HTERT RPE-1 (cell line): ENCODE measurements around the gene UNC13C.

Experiments
- in situ Hi-C: fragments of 300-500 bp; cut with MboI; formaldehyde crosslinking; loops from 4 replicates; pipeline ENCODE4 v1.14.3; 2020; ENCODE audit warnings: low sequenced_read_pairs

UNC13C gene

DNA sequence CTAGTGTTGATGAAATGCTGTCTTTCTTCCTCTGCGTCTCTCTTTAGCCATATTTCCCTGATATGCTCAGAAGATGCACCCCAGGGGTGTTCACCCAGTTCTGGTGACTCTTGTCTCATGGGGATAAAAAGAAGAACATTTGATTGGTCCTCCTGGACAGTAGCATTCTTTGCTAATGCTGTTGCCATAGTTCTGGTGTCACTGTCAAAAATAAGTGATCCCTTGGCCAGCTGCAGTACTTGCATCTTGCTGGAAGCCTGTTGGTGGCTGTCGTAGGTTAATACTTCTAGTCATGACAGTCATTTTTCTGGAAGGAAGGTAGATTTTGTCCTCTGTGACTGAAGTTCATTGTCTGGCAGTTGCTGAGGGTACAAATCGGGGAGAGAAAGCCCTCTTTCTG, 124.5 kb downstream of the UNC13C start:
- in situ Hi-C loops = no loop called here

DNA sequence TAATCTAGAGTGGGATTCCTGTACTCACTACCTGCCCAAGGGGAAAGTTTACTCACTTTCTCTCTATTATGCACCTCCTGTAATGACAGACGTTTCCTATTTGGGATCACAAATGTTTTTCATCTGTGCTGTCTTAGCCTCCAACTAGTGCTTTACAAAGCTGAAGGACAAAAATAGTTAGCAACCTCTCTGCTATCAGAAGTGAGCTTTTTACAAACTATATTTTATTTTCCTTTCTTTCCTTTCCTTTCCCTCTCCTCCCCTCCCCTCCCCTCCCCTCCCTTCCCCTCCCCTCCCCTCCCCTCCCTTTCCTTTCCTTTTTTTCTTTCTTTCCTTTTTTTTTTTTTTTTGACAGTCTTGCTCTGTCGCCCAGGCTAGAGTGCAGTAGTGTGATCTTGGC, 130.8 kb downstream of the UNC13C start:
- in situ Hi-C loops = no loop called here

DNA sequence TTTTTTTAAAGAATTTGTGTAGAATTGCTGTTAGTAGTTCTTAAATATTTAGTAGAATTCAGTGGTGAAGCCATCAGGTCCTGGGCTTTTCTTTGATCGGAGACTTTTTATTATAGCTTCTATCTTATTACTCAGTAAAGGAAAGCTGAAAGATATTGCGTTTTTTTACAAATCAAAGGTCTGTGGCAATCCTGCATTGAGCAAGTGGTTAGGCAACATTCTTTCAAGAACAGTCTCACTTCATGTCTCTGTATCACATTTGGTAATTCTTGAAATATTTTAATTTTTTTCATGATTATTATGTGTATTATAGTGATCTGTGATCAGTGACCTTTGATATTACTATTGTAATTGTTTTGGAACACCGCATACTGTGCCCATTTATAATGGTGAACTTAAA, 140.8 kb downstream of the UNC13C start:
- in situ Hi-C loops = no loop called here

DNA sequence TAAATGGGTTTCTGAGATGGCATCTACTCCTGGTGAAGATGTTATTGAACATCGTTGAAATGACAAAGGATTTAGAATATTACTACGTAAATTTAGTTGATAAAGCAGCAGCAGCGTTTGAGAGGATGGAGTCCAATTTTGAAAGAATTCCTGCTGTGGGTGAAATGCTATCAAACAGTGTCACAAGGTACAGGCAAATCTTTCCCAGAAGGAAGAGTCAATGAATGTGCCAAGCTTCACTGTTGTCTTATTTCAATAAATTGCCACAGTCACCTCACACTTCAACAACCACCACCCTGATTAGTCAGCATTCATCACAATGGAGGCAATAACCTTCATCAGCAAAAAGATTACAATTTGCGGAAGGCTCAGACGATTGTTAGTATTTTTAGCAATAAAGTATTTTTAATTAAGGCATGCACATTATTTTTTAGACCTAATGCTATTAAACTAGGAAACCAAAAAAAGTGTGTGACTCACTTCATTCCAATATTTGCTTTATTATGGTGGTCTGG, 142.8 kb downstream of the UNC13C start:
- in situ Hi-C loops = no loop called here

DNA sequence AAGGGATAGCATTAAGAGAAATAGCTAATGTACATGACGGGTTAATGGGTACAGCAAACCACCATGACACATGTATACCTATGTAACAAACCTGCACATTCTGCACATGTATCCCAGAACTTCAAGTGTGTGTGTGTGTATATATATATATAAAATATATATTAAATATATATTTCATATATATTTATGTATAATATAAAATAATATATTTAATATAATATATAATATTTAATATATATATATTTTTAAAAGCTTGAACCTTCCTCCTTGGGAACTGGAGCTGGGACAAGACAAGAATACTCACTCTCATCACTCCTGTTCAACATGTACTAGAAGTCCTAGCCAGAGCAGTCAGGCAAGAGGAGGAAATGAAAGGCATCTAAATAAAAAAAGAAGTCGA, 149.3 kb downstream of the UNC13C start:
- in situ Hi-C loops = no loop called here

DNA sequence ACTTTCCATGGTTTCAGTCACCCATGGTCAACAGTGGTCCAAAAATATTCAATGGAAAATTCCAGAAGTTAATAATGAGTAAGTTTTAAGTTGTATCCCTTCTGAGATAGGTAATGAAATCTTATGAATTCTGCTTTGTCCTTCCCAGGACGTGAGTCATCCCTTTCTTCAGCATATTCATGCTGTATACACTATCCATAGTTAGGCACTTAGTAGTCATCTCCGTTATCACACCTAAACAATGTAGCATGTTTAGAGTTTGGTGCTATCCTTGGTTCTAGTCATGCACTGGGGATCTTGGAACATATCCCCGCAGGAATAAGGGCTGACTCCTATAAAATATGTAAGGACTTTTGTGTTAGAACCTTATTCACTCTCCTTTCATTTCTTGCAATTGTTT, 153.2 kb downstream of the UNC13C start:
- in situ Hi-C loops = no loop called here

DNA sequence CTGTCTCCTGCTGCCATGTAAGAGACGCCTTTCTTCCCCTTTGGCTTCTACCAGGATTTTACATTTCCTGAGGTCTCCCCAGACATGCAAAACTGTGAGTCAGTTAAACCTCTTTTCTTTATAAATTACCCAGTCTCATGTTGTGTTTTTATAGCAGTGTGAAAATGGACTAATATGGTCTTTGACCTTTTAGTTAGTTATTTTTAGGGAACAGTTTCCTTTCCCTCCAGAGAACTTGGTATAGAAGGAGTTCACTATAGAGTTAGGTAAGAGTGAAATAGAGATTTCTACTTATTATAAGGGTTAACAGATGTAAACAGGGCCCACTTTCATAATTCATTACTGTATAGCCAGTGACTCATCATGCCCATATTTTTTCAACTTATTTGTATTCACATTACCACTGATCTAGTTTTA, 170.9 kb downstream of the UNC13C start:
- in situ Hi-C loops = no loop called here

DNA sequence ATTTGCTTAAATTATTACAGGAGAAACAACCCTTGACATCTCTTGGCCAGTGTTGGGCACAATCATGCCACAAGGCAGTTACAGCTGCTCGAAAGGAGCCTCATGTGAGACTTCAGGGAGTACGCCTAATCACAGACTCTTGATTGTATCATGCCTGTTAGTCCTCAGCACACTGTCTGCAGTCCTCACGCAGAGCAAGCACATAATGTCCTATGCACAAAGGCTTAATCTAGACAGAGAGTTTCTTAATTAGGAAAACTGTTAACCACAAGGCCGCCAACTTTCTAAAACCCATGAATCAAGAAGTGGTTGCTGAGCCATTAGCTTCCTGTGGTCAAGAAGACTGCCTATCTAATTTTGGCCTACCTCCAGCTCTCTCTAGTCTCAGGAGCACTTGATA, 172.0 kb downstream of the UNC13C start:
- in situ Hi-C loops = no loop called here

DNA sequence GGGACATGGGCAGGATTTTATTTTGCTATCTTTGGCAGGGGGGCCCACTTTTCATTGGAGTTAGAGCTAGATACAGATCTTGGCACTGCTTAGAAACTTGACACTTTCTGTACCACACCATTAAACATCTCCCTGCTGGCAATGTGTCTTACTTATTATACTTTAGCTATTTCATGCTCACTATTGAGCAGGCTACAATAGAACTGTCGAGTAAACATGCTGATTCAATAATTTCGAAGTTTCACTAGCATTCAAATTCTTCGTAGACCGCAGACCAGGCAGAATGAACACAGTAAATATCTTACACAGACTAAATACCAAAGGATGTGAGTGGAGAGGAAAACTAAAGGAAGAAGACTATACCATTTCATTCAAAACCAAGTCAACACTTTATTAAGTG, 180.8 kb downstream of the UNC13C start:
- in situ Hi-C loops = no loop called here

DNA sequence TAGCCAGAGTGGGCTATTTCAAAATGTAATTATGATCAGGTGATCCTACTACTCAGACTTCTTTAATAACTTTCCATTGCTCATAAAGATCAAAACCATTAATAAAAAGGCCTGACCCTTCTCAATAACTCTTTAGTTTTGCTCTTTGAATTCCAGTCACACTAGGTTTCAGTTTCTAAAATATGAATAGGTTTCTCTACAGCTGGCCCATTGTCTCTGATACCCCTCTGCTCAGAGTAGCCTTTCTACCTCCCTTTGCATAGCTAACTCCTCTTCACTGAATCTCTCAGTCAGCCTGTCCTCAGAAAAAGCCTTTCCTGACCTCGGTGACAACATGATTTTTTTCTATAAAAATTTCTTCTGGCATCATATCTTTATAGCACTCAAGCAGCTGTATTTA, 209.1 kb downstream of the UNC13C start:
- in situ Hi-C loops = no loop called here

DNA sequence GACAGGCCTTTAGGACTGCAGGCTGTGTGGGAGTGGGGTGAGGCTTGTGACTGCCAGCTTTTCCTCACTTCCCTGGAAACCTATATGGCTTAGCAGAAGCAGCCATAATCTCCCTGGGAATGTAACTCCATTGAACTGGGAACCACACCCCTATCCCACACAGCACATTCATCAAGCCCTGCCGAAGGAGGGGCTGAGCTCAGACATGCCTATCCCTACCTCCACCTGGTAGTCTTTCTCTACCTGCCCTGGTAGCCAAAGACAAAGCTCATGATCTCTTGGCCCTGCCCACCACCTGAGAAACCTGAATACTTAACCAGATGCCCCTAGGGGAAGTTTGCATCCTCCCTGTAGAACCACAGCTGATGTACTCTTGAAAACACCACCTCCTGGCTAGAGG, 219.8 kb downstream of the UNC13C start:
- in situ Hi-C loops = no loop called here

DNA sequence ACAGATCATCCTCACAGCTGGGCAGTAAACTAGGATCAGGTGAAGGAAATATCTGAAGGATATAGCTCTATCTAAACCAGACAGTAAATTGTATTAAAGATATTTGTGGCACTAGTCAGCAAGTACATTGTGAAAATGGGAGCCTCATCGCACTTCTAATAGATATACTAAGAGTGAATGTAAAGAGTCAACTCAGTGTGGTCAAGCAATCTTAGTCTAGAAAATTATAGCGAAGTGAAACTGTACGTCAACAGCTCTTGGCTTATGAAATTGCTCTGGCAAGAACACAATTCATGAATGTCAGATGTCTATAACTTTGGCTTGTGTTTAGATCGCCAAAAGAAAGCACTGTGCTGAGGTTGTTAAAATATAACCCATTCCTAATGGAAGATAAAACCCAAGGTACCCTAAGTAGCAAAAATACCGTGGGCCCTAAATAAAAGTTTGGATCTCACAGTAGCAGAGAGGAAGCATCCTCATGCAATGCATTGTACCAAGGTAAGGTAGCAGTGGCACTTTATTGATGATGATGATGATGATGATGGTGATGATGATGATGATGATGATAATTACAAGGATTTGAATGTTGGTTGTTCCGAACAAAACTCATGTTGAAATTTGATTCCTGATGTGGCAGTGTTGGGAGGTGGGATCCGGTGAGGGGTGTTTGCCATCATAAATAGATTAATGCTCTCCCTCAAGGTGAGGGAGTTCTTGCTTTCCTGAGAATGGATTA, 228.5 kb downstream of the UNC13C start:
- in situ Hi-C loops = no loop called here

DNA sequence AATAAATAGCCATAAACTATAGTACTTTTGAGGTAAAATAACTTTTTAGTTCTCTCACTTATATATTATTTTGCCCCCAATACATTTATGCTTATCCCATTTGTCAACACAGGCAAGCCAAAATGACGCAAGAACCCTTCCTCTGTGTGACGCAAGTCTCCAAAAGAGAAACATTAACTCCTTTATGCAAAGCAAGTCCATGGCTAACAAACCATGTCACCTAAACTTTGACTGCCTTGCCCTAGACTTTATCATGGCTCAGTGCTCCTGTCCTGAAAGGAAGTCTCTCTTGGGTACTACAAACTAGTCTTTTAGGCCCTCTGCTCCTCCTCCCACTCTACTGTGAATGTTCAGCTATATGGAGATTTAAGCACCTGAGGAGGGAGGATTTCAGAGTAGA, 230.5 kb downstream of the UNC13C start:
- in situ Hi-C loops = no loop called here

DNA sequence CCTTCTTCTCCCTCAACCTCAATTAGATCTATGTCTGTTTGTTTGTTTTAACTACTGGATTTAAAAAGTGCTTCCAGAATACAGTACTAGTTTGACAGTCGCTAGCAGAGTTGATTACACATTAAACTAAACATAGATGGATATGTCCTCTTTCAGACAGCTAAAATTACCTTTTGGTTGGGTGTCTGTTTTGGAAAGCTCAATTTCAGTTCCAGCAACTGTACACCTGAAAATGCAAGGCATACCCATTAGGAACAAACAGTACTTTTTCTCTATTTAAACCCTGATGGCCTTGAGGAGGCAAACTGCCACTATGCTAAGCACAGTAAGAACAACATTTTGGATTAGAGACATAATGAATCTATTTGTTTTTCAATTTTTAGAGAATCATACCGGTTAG, 234.4 kb downstream of the UNC13C start:
- in situ Hi-C loops = no loop called here

DNA sequence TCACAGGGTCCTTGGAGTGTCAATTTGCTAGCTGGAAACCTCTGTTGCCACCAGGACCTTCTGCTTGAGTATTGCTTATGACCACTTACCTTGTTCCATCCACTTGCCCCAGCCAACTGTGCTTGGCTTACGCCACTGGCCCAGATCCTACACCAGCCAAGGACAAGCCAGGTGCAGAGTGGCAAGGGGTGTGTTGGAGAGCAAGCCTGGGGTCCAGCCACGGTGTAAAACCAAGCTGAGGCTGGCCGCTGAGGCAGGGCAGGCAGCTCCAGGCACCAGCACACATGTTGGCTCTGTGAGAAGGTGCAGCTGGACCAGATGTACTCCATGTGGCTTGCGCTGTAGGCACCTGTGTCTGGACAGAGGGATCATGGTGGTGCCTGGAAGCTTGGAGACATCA, 248.2 kb downstream of the UNC13C start:
- in situ Hi-C loops = no loop called here

DNA sequence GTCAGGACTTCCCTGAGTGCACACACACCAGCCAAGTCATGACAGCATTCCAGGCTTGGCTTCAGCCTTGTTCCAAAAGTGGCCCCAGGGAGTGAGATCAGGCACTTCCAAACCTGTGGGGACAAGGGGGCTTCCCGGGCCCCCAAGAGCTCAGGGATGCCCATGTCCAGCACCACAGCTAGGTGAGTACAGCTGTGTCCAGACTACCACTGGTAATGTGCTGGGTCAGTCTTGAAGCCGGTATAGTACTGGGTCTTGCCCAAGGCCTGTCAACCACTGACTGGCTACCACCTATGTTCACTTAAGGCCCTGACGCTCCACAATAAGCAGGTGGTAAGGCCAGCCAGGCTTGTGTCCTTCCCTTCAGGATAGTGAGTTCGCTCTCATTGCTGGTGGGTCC, 249.3 kb downstream of the UNC13C start:
- in situ Hi-C loops = no loop called here

DNA sequence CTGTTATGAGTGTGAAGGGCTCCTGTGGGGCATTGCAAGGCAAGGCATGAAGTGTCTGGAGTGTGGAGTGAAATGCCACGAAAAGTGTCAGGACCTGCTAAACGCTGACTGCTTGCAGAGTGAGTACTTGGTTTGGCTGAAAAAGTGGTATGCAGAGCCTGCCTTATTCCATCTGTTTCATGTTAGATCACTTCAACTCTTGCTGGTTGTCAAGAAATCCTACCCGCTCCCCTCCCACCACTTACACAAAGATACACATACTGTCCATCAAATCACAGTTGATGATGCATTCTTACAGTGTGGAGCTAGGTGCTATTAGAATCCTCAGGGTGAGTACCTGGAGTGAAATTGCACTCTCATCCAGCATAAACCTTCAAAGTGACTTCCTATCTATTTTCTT, 272.1 kb downstream of the UNC13C start:
- in situ Hi-C loops = no loop called here

DNA sequence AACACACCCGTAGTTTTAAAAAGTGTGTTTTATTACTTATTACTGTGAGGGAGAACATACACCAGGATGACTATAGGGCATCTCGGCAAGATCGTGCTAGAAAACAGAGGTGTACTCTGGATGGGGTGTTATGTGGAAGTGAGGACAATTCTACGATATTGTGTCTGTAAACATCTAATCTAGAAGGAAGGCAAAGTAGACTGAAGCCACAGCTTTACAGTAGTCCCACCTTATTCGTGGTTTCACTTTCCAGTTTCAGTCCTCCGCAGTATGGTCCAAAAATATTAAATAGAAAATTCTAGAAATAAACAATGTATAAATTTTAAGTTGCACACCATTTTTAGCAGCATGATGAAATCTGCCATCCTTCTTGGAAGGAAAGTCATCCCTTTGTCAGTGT, 277.9 kb downstream of the UNC13C start:
- in situ Hi-C loops = no loop called here

DNA sequence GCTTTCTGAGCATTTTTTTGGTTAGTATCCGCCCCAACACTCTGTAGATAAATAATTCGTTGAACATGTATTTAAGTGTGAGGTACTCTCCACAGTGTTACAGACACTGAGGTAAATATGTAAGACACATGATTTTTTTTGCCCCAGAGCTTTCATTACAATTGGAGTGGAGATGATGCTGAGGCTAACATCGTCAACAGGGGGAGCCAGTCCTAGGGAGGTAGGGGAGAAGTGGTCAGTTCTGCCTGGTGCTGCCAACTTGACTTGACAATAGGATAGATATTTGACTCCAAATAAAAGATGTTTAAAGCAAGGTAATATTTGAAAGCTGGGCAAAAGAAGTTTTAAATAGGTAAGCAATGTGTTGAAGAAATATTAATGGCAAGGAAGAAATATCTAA, 295.7 kb downstream of the UNC13C start:
- in situ Hi-C loops = no loop called here

DNA sequence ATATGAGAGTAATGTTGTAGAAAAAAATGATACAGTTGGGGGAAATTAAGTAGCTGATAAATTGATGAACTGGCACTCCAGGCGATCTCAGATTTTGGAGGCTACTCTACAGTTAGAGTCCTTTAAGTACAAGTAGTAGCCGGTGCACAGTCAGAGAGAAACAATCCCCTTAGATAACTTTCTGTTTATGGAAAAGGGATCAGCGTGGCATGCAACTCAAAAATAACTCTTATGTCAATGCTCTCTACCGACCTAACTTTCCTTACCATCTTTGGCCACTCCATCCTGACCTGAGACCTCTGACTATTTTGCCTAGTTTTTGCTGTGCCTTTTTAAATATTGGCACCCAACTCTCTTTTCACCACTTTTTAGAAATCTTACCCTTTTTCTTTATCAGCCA, 299.6 kb downstream of the UNC13C start:
- in situ Hi-C loops = no loop called here

DNA sequence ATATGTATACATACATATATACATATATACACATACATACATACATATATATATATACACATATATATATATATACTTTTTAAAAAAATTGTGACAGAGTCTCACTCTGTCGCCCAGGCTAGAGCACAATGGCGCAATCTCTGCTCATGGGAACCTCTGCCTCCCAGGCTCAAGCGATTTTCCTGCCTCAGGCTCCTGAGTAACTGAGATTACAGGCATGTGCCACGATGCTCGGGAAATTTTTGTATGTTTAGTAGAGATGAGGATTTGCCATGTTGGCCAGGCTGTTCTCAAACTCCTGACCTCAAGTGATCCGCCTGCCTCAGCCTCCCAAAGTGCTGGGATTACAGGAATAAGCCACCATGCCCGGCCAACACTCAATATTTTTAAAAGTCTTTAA, 302.5 kb downstream of the UNC13C start:
- in situ Hi-C loops = no loop called here

DNA sequence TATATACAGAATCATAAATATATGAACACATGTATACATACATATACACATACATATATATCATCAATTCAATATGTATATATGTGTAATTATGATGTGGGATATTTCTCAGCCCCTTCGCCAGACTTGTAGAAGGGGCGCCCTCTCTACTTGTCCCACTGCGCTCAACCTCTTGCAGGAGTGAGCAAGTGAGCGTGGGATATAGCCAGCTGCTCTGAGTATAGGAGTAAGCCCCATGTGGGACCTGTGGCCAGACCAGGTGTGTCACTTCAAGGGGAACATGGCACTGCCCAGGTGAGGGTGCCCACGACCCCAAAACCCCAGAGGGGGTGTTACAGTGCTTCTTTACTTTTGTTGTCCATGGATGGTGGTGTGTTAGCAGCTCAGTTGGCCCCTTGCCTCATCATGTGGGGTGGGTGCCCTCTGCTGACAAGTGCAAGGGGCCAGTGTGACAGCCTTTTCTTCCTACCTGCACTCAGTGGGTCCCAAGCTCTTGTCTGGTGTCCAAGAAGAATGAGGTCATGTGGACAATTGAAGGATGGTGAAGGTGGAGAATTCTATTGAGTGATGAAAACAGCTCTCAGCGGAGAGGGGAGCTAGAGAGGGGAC, 304.1 kb downstream of the UNC13C start:
- in situ Hi-C loops = no loop called here

DNA sequence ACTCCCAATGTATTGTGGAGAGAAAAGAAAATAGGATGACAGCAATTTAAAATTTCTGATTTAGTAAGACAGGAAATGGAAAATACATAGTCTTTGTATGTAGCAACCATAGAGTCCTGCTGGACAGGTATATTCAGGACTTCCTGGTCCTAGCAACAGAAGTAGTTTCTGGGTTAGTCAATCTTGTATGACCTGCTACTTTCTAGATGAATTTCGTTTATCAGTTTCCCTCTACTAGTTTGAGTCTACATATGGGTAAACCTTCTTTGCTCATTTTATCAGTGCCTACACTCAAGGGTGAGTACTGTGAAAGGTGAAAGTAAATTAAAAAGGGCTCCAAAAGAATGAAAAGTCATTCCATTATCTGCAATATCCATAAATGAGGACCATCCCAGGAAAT, 309.8 kb downstream of the UNC13C start:
- in situ Hi-C loops = no loop called here
